ENCODE data around the gene PUS1.
A peak's percentile ranks its signal among the peaks of the same experiment; 100 is the strongest.

Gene PUS1

DNA sequence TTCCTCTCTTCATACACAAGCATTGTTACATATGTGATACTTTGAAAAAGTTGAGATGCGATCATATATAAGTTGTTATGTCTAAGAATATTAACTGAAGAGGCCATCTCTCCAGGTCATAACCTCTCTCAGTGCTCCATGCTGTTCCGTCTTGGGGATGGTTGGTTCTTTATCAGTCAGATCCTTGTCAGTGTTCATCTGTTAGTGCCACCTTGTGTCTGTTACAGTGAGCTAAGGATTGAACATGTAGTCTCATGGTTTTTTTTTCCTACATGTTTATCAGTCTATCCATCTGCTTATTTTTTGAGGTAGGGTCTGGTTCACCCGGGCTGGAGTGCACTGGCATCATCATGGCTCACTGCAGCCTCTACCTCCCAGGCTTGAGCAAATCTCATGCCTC, 51.2 kb downstream of the PUS1 start:
- Histone ChIP-seq H3K79me2 (ENCODE audit: insufficient read depth, low read length) (peaks cover 7% of the 10 kb centered on the region; the same call in 1 of the 2 replicates), H2AFZ (ENCODE audit: low read length) (no peak overlapping the region)
- TF ChIP-seq, protein P1, sequence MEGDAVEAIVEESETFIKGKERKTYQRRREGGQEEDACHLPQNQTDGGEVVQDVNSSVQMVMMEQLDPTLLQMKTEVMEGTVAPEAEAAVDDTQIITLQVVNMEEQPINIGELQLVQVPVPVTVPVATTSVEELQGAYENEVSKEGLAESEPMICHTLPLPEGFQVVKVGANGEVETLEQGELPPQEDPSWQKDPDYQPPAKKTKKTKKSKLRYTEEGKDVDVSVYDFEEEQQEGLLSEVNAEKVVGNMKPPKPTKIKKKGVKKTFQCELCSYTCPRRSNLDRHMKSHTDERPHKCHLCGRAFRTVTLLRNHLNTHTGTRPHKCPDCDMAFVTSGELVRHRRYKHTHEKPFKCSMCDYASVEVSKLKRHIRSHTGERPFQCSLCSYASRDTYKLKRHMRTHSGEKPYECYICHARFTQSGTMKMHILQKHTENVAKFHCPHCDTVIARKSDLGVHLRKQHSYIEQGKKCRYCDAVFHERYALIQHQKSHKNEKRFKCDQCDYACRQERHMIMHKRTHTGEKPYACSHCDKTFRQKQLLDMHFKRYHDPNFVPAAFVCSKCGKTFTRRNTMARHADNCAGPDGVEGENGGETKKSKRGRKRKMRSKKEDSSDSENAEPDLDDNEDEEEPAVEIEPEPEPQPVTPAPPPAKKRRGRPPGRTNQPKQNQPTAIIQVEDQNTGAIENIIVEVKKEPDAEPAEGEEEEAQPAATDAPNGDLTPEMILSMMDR (IDR thresholded peaks at IDR 0.05; ENCODE audit: low read length), result 0 out of 2 replicates have a peak, but pooled peaks have one; percentile 12
- TF ChIP-seq EZH2 (IDR thresholded peaks at IDR 0.05; ENCODE audit: borderline replicate concordance, low read length), result no peak

DNA sequence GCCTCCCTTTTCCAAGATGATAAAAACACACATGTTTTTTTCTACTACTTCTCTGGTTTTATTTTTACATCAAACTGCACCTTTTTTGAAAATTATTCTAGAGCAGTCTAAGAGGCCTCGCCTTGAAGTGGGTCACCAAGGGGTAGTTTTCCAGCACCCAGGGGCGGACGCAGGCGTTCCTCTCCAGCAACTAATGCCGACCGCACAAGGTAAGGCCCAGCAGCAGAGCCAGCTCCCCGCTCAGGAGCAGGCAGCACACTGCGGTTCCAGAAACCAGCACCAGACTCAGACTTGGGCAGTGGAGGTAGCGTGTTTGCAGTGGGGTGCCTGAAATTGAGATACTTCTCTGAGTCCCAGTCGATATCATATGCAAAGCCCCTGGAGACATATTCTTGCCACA, 52.3 kb downstream of the PUS1 start:
- Histone ChIP-seq H3K4me2 (ENCODE audit: low read length) (no peak overlapping the region), H3F3A (ENCODE audit: insufficient read depth, low read length) (no peaks in the 10 kb centered on the region), H4K20me1 (ENCODE audit: insufficient read depth, low read length) (no peaks in the 10 kb centered on the region), H3K4me3 (ENCODE audit: low read depth, low read length, poor library complexity, severe bottlenecking) (no peak overlapping the region), H3K36me3 (ENCODE audit: insufficient read depth, low read length) (peaks cover 61% of the 10 kb centered on the region), H3K27ac (ENCODE audit: low read depth, low read length, poor library complexity, severe bottlenecking) (no peak overlapping the region), H3K9ac (ENCODE audit: low read length) (no peak overlapping the region), H3K4me1 (ENCODE audit: insufficient read depth, low read length, severe bottlenecking) (no peaks in the 10 kb centered on the region), H3K9me2 (ENCODE audit: low read depth, low read length) (no peaks in the 10 kb centered on the region), H2AFZ (ENCODE audit: low read length) (no peak overlapping the region), H3K9me3 (ENCODE audit: low read length) (no peaks in the 10 kb centered on the region), H3K79me2 (ENCODE audit: insufficient read depth, low read length) (no peaks in the 10 kb centered on the region), H3K27me3 (ENCODE audit: insufficient read depth, low read length) (no peaks in the 10 kb centered on the region)
- TF ChIP-seq, protein P1 (IDR thresholded peaks at IDR 0.05; ENCODE audit: low read length), result no peak
- TF ChIP-seq EZH2 (IDR thresholded peaks at IDR 0.05; ENCODE audit: borderline replicate concordance, low read length), result no peak

More for the DNA sequence above, 51.2 kb downstream of the PUS1 start:
- Histone ChIP-seq H3K9me3 (ENCODE audit: low read length) (no peaks in the 10 kb centered on the region), H3K27ac (ENCODE audit: low read depth, low read length, poor library complexity, severe bottlenecking) (no peak overlapping the region), H3K9ac (ENCODE audit: low read length) (no peak overlapping the region), H3K4me3 (ENCODE audit: low read depth, low read length, poor library complexity, severe bottlenecking) (no peak overlapping the region), H3F3A (ENCODE audit: insufficient read depth, low read length) (no peaks in the 10 kb centered on the region), H3K27me3 (ENCODE audit: insufficient read depth, low read length) (no peaks in the 10 kb centered on the region), H3K36me3 (ENCODE audit: insufficient read depth, low read length) (peaks cover 55% of the 10 kb centered on the region), H3K9me2 (ENCODE audit: low read depth, low read length) (no peaks in the 10 kb centered on the region), H3K4me2 (ENCODE audit: low read length) (no peak overlapping the region), H3K4me1 (ENCODE audit: insufficient read depth, low read length, severe bottlenecking) (no peaks in the 10 kb centered on the region), H4K20me1 (ENCODE audit: insufficient read depth, low read length) (no peaks in the 10 kb centered on the region)

DNA sequence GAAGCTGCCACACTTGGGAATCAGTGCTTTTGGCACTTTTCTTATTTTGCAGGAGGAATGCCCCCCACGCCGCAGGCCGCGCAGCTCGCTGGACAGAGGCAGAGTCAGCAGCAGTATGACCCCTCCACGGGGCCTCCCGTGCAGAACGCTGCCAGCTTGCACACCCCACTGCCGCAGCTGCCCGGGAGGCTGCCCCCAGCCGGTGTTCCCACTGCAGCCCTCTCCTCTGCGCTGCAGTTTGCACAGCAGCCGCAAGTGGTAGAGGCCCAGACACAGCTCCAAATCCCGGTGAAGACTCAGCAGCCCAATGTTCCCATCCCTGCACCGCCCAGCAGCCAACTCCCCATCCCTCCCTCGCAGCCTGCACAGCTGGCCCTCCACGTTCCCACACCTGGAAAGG, 53.0 kb downstream of the PUS1 start:
- H3K27me3 ChIP-seq (ENCODE audit: insufficient read depth, low read length), result no peaks in the 10 kb centered on the region
- no peaks in the 10 kb centered on the region for H4K20me1 ChIP-seq (ENCODE audit: insufficient read depth, low read length)
- no peaks in the 10 kb centered on the region for H3K9me3 ChIP-seq (ENCODE audit: low read length)
- no peak overlapping the region for H3K27ac ChIP-seq (ENCODE audit: low read depth, low read length, poor library complexity, severe bottlenecking)
- H3K9ac ChIP-seq (ENCODE audit: low read length), result no peak overlapping the region
- no peak overlapping the region for H3K4me3 ChIP-seq (ENCODE audit: low read depth, low read length, poor library complexity, severe bottlenecking)
- H3F3A ChIP-seq (ENCODE audit: insufficient read depth, low read length), result no peaks in the 10 kb centered on the region
- no peaks in the 10 kb centered on the region for H3K4me1 ChIP-seq (ENCODE audit: insufficient read depth, low read length, severe bottlenecking)
- TF ChIP-seq, protein P1 (IDR thresholded peaks at IDR 0.05; ENCODE audit: low read length), result no peak
- TF ChIP-seq EZH2 (IDR thresholded peaks at IDR 0.05; ENCODE audit: borderline replicate concordance, low read length), result no peak
- H3K79me2 ChIP-seq (ENCODE audit: insufficient read depth, low read length), result no peaks in the 10 kb centered on the region
- no peak overlapping the region for H3K4me2 ChIP-seq (ENCODE audit: low read length)
- H3K9me2 ChIP-seq (ENCODE audit: low read depth, low read length), result no peaks in the 10 kb centered on the region
- no peak overlapping the region for H2AFZ ChIP-seq (ENCODE audit: low read length)
- peaks cover 67% of the 10 kb centered on the region for H3K36me3 ChIP-seq (ENCODE audit: insufficient read depth, low read length)

Data from OCI-LY1 (cell line).